OCI-LY3 (cell line): ENCODE measurements around the gene ANKRD39.

Experiments used
- EZH2phosphoT487 ChIP-seq: fragments of 200-600 bp; shearing (Covaris generic); IDR thresholded peaks from 2 replicates; pipeline ENCODE4 v1.6.1; 2018; ENCODE audit warnings: antibody characterized with exemption, mixed run types, low read depth
- TF ChIP-seq, protein P1 (sequence below): fragments of 200-600, 300-600 bp; sonication (generic); IDR thresholded peaks from 2 replicates; pipeline ENCODE4 v1.5.1; 2014; ENCODE audit warnings: antibody characterized with exemption, low read length, low read depth

DNA sequence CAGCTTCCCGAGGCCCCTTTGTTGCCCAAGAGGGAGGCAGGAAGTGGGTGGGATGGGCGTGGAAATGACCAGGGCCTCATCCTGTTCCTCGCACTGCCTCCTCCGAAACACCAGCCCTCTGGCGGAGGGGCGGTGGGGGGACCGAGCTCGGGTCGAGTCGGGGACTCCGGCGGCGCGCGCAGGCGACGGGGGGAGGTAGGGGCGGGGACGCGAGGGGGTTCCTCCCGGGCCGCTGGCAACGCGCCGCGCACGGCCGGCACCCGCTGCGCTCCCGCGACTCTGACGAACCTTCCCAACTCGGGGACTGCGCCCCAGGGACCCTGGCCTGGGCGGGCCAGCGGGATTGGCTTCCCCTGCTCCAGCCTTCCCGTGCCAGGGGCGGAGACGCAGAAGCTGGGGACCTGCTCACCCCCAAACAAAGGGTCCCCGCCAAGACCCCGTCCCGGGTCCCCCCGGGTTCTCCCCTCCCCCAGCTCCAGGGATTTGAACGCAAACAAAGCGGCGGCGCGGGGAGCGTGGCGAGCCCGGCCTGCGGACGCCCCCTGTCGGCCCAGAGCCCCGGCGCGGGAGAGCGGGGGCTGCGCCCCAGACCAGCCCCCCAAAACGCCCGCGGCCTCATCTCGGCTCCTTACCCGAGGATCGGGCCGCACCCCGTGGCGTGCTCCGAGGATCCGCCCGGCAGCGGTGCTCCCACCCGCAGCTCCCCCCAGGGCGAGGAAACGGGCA, 10.9 kb upstream of the ANKRD39 start:
- TF ChIP-seq, protein P1, sequence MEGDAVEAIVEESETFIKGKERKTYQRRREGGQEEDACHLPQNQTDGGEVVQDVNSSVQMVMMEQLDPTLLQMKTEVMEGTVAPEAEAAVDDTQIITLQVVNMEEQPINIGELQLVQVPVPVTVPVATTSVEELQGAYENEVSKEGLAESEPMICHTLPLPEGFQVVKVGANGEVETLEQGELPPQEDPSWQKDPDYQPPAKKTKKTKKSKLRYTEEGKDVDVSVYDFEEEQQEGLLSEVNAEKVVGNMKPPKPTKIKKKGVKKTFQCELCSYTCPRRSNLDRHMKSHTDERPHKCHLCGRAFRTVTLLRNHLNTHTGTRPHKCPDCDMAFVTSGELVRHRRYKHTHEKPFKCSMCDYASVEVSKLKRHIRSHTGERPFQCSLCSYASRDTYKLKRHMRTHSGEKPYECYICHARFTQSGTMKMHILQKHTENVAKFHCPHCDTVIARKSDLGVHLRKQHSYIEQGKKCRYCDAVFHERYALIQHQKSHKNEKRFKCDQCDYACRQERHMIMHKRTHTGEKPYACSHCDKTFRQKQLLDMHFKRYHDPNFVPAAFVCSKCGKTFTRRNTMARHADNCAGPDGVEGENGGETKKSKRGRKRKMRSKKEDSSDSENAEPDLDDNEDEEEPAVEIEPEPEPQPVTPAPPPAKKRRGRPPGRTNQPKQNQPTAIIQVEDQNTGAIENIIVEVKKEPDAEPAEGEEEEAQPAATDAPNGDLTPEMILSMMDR, result peak; percentile 70
- no peak for TF ChIP-seq EZH2phosphoT487
